Esophagus muscularis mucosa (tissue), 4 donors: Measurements from ENCODE around the gene ARV1. TPM values are rescaled to one million over a fixed set of nuclear protein-coding genes. Genes with fewer than 3 reads are reported as not detected.

Experiments
- DNase-seq: peaks from one replicate; pipeline ENCODE4 v3.0.0-alpha.2; 2017; ENCODE audit errors: extremely low spot score
- H3K27ac ChIP-seq, 4 donors: fragments of 200-600 bp; sonication (generic); replicated peaks in 1 of 4; 1 replicate in 3 of 4; 2 replicates in 1 of 4; pipeline ENCODE4 v1.5.1; 2016 to 2019; ENCODE audit warnings: mild to moderate bottlenecking in 1 of 4
- H3K27me3 ChIP-seq, 4 donors: fragments of 200-600 bp; sonication (generic); one replicate each; pipeline versions ENCODE4 v1.5.1 to v1.6.0; 2016 to 2019
- H3K36me3 ChIP-seq, 4 donors: fragments of 200-600 bp; sonication (generic); one replicate each; pipeline ENCODE4 v1.5.1; 2016 to 2019
- H3K4me1 ChIP-seq, 4 donors: fragments of 200-600 bp; sonication (generic); one replicate each; pipeline ENCODE4 v1.5.1; 2016 to 2019
- H3K4me3 ChIP-seq, 4 donors: fragments of 200-600 bp; sonication (generic); 1 replicate in 2 of 4; 2 replicates in 2 of 4; pipeline ENCODE4 v1.5.1; 2016 to 2019; ENCODE audit warnings: mild to moderate bottlenecking in 4 of 4, moderate library complexity in 1 of 4
- H3K9me3 ChIP-seq, 4 donors: fragments of 200-600 bp; sonication (generic); 1 replicate in 3 of 4; 2 replicates in 1 of 4; pipeline ENCODE4 v1.5.1; 2016 to 2019
- CTCF ChIP-seq, 3 experiments: fragments of 200-600 bp in 2 of 3; fragments of 450-650 bp in 1 of 3; sonication (generic) in 2 of 3; IDR thresholded peaks; one replicate each; pipeline ENCODE4 v1.5.1; 2017 to 2019; ENCODE audit warnings: antibody characterized with exemption in 3 of 3, mild to moderate bottlenecking in 2 of 3, moderate library complexity in 1 of 3
- EP300 ChIP-seq: sonication (generic); formaldehyde crosslinking; IDR thresholded peaks from one replicate; pipeline ENCODE4 v1.6.1; 2017; ENCODE audit warnings: antibody characterized with exemption
- POLR2A ChIP-seq: fragments of 450-650 bp; IDR thresholded peaks from one replicate; pipeline ENCODE4 v1.6.1; 2017; ENCODE audit warnings: antibody characterized with exemption, moderate library complexity, mild to moderate bottlenecking, low read depth
- POLR2AphosphoS5 ChIP-seq, 2 donors: sonication (generic); formaldehyde crosslinking; IDR thresholded peaks; one replicate each; pipeline ENCODE4 v1.6.1; 2017; ENCODE audit warnings: antibody characterized with exemption in 2 of 2
- WGBS: methylation state at CpG from one replicate; pipeline ENCODE4 v1.1.5; 2018; 5-methylcytosine and 5-hydroxymethylcytosine counted together
- intact Hi-C: fragments of 100-400 bp; cut with DNase I; formaldehyde crosslinking; loops from one replicate; pipeline ENCODE4 v1.15.1; 2023
- total RNA-seq, 4 donors: library from RNA; depleted of rRNA; stranded (reverse); fragments of >200 nt; gene quantifications; one replicate each; pipeline versions ENCODE4 v1.1.0 to v1.2.1, GENCODE V29; 2016

Gene ARV1
- total RNA-seq, 4 donors from 2014 or later: 14.9 to 21.6 (median 18.8) TPM

- H3K9me3 ChIP-seq: peaks cover 0 to 14% (median 8%) of the 10 kb centered on the region in 4 donors
- no peak overlapping the region for H3K4me3 ChIP-seq
- TF ChIP-seq EP300 (no peak), POLR2A (no peak), CTCF (IDR thresholded peaks at IDR 0.05) (no peak)
- 91% methylated on average over 2 of the region's 2 CpGs for WGBS
- H3K36me3 ChIP-seq: no peaks in the 10 kb centered on the region
- H3K27me3 ChIP-seq: peaks cover 0 to 7% (median 0%) of the 10 kb centered on the region in 4 donors
- no peak for DNase-seq
- no peaks in the 10 kb centered on the region for H3K4me1 ChIP-seq
- intact Hi-C loops: no loop called here
- H3K27ac ChIP-seq: no peak overlapping the region
Observed at GRCh38 chr1:231011360-231011759, 32.5 kb downstream of the ARV1 start.

GRCh38 chr1:231011963-231012362 is 33.1 kb downstream of the ARV1 start:
- H3K27ac ChIP-seq: no peak overlapping the region
- H3K9me3 ChIP-seq: peaks cover 0 to 9% (median 6%) of the 10 kb centered on the region in 4 donors
- DNase-seq: no peak
- H3K36me3 ChIP-seq: no peaks in the 10 kb centered on the region
- H3K27me3 ChIP-seq: peaks cover 0 to 7% (median 0%) of the 10 kb centered on the region in 4 donors
- H3K4me1 ChIP-seq: no peaks in the 10 kb centered on the region
- intact Hi-C loops: no loop called here
- TF ChIP-seq CTCF (IDR thresholded peaks at IDR 0.05) (no peak), POLR2AphosphoS5 (IDR thresholded peaks at IDR 0.05) (no peak), EP300 (no peak), POLR2A (no peak)
- H3K4me3 ChIP-seq: no peak overlapping the region
- 94% methylated on average over 5 of the region's 5 CpGs for WGBS

GRCh38 chr1:231013391-231014015 is 34.6 kb downstream of the ARV1 start:
- H3K4me3 ChIP-seq: no peak overlapping the region
- intact Hi-C loops: no loop called here
- no peaks in the 10 kb centered on the region for H3K4me1 ChIP-seq
- no peak overlapping the region for H3K27ac ChIP-seq
- H3K36me3 ChIP-seq: peaks cover 0 to 10% (median 0%) of the 10 kb centered on the region in 4 donors
- 67% methylated on average over 3 of the region's 3 CpGs for WGBS
- no peak for DNase-seq
- H3K9me3 ChIP-seq: peaks cover 0 to 4% (median 0%) of the 10 kb centered on the region in 4 donors
- peaks cover 0 to 22% (median 0%) of the 10 kb centered on the region in 4 donors for H3K27me3 ChIP-seq
- no peak for TF ChIP-seq CTCF (IDR thresholded peaks at IDR 0.05)
- TF ChIP-seq POLR2AphosphoS5 (IDR thresholded peaks at IDR 0.05): no peak
- TF ChIP-seq EP300: no peak
- no peak for TF ChIP-seq POLR2A

GRCh38 chr1:231016234-231016633 is 37.3 kb downstream of the ARV1 start:
- DNase-seq: no peak
- no peak overlapping the region for H3K4me3 ChIP-seq
- H3K9me3 ChIP-seq: peaks cover 0 to 4% (median 0%) of the 10 kb centered on the region in 4 donors
- H3K4me1 ChIP-seq: peaks cover 0 to 4% (median 2%) of the 10 kb centered on the region in 4 donors
- intact Hi-C loops: no loop called here
- peaks cover 0 to 16% (median 0%) of the 10 kb centered on the region in 4 donors for H3K27me3 ChIP-seq
- WGBS: 91% methylated on average over 6 of the region's 6 CpGs
- TF ChIP-seq POLR2AphosphoS5 (IDR thresholded peaks at IDR 0.05) (no peak), EP300 (no peak), POLR2A (no peak), CTCF (IDR thresholded peaks at IDR 0.05) (no peak)
- peaks cover 0 to 10% (median 0%) of the 10 kb centered on the region in 4 donors for H3K36me3 ChIP-seq
- H3K27ac ChIP-seq: no peak overlapping the region
